GM12874 (cell line): ENCODE results near the gene CDYL.

Experiments
- CTCF ChIP-seq: IDR thresholded peaks from 2 replicates; pipeline ENCODE4 v1.5.1; 2011; ENCODE audit warnings: low read depth, mild to moderate bottlenecking, control low read depth, low read length, moderate library complexity; ENCODE audit not compliant: insufficient read depth

Gene CDYL

DNA sequence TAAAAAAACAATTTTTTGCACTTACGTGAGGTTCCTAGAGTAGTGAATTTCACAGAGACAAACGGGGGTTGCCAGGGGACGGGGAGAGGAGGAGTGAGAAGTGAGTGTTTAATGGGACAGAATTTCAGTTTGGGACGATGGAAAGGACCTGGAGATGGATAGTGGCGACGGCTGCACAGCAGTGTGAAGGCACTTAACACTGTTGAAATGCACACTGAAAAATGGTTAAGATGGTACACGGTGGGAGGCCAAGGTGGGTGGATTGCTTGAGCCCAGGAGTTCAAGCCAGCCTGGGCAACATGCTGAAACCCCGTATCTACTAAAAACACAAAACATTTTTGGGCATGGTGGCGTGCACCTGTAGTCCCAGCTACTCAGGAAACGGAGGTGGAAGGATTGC is 196.2 kb downstream of the CDYL start:
- TF ChIP-seq CTCF: no peak

DNA sequence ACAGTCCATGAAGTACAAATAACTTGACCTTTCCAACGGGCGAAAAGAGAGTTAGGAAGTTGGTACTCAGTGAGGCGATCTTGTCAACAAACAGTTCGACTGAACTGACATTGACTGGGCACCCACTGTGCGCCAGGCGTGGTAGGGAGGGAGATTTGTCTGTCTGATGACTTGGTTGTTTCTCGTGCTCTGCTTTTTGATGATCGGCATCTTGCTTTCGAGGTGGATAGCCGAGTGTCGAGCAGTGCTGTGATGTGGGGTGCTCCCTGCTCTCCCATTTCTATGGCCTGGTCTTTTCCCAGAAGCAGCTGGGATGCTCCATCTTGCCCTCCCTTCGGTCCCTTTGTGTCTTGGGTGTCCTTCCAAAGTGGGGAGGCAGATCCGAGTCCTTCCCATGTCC is 197.2 kb downstream of the CDYL start:
- TF ChIP-seq CTCF: no peak

DNA sequence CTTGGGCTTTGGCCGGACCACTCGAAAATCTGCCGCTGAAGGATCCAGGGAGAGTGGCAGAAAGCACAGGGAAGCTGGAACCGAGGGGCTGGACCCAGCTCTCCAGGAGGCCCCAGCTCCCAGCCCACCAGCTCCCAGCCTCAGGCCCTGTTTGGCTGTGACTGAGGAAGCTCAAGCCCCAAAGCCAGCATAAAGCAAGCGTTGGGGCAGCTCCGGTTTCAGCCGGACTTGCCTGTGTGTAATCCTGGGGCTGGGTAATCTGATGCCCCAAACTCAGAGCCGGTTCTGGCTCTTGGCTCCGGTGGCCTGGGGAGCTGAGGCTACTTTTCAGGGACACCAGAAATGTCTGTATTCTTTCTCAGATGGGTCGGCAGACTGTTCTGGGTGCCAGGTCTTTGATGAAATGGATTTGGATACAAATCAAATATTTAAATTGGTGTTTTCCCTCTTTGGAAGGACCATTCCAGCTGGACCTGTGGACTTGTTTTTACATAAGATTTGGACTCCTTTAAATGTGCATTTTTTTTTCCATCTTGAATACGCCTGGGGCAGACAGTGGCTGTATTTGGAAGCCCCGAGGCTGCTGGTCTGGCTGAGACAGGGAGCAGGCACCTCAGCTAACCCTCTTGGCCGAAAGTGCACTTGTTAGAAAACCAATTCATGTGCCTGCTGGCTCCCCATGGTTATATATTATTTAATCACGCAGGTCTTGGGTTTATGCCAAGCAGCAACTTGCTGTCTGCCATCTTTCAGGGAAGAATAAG is 198.0 kb downstream of the CDYL start:
- no peak for TF ChIP-seq CTCF

GRCh38 chr6:4974962-4975361 is 198.8 kb downstream of the CDYL start:
- TF ChIP-seq CTCF: no peak

DNA sequence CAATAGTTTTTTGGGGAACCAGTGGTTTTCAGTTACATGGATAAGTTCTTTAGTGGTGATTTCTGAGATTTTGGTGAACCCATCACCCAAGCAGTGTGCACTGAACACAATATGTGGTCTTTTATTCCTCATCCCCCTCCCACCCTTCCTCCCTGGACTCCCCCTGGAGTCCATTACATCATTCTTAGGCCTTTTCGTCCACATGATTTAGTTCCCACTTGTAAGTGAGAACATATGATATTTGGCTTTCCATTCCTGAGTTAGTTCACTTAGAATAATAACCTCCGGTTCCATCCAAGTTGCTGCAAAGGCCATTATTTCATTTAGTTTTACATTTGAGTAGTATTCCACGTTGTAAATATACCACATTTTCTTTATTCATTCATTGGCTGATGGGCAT is 199.3 kb downstream of the CDYL start:
- TF ChIP-seq CTCF: no peak

- no peak for TF ChIP-seq CTCF
These were observed 201.3 kb downstream of the CDYL start for GRCh38 chr6:4977468-4977867.

GRCh38 chr6:4979426-4979825 is 203.2 kb downstream of the CDYL start:
- TF ChIP-seq CTCF: no peak
